ENCODE data around the gene TTC39C.
A peak's percentile ranks its signal among the peaks of the same experiment; 100 is the strongest.
"Not testable (repeated sequence)": the region's sequence is repeated elsewhere in the genome, so short reads cannot be mapped to it uniquely, and the experiment has no call there.

The TTC39C gene

DNA sequence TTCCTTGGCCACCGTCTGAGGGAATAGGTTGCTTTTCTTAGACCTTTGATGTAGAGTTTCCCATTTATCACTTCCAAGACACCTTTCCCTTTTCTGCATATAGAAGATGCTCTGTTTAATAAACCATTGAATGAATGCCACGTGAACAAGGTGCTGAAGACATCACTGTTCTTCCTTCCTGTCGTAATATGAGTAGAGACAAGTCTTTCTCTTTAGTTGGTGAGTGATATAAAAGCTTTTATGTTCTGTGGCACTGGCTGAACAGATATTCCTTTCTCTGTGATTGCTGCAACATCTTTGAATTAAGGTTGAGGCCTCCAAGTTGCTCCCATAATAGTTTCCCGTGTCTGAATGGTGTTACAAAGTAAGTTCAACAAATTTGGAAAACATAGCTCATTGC lies 38.7 kb downstream of the TTC39C start:
- no peak for DNase-seq (ENCODE audit: low spot score)

DNA sequence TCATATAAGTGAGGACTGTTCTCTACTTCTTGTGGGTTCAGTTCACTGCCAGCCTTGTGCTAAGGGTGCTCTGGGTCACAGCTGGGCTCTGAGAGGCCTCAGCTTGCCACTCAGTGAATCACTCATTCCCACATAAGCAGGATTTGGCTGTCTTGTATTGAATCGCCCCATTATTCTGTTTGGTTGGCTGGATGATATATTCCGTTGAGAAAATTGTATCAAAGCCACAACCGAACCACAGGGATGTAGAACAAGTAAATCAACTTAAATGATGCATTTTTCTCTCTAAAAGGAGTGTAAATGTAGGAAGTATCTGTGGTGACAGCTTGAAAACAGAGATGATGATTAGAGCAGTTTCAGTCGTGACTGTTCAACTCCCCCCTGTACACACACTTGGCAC lies 39.6 kb downstream of the TTC39C start:
- no peak for DNase-seq (ENCODE audit: low spot score)

DNA sequence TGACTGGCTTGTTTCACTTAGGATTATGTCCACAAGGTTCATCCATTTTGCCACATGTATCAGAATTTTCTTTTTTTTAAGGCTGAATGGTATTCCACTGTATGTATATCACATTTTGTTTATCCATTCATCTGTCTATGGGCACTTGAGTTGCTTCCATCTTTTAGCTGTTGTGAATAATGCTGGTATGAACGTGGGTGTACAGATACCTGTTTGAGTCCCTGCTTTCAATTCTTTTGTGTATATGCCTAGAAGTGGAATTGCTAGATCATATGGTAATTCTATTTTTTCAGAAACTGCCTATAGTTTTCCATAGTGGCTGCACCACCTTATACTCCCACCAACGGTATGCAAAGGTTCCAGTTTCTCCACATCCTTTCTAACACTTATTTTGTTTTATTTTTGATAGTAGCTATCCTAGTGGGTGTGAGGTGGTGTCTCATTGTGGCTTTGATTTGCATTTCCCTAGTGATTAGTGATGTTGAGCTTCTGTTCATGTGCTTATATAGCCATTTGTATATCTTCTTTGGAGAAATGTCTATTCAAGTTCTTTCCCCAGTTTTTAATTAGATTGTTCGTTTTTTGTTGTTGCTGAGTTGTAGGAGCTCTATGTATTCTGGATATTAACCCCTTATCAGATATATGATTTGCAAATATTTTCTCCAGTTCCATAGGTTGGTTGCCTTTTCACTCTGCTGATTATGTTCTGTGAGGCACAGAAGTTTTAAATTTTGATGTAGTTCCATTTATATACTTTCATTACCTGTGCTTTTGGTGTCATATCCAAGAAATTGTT lies 40.7 kb downstream of the TTC39C start:
- DNase-seq (ENCODE audit: low spot score), result no peak

DNA sequence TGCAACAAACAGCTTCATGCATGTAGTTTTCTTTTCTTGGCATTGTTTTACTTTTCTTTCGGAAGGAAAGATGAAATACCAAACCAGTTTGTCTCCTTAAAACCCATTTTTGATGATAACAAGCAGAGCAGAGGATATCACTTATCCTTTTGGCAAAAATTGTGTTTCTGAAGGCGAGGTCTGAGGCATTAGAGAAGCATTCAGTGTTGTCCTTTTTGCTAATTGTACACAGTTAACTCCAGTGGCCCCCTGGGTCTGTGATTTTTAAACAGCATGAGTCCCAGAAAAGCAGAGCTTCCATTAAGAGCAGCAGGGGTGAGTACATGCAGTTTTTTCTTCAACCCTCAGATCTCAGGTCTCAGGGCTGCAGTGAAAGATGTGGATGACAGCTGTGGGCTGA lies 41.3 kb downstream of the TTC39C start:
- DNase-seq (ENCODE audit: low spot score), result no peak

DNA sequence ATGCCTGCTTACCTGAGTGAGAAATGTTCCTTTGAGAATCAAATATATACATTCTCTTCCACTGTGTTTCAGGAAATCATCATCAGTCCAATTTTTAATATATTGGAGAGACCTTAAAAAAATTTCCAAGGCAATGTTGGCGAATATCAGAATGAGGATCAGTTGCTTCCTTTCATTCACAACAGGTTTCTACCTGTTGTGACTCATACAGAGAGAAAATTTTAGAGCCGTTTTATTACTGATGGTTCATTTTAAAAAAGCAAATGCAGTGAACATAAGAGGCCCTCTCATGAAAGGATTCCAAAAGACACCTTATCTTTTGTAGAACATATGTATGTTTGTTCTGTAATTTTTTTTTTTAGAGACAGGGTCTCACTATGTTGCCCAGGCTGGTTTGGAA lies 42.0 kb downstream of the TTC39C start:
- DNase-seq (ENCODE audit: low spot score), result no peak

DNA sequence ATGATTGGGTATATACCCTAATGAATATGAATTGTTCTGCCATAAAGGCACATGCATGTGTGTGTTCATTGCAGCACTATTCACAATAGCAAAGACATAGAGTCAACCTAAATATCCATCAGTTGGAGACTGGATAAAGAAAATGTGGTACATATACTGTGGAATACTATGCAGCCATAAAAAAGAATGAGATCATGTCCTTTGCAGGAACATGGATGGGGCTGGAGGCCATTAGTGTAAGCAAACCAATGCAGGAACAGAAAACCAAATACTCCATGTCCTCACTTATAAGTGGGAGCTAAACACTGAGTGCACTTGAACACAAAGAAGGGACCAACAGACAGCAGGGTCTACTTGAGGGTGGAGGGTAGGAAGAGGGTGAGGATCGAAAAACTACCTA lies 43.2 kb downstream of the TTC39C start:
- DNase-seq (ENCODE audit: low spot score), result no peak

DNA sequence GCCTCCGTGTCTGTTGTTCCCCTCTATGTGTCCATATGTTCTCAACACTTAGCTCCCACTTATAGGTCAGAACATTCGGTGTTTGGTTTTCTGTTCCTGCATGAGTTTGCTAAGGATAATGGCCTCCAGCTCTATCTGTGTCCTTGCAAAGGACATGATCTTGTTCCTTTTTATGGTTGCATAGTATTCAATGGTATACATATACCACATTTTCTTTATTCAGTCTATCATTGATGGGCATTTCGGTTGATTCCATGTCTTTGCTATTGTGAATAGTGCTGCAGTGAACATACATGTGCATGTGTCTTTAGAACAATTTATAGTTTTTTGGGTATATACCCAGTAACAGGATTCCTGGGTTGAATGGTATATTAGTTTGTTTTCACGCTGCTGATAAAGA lies 44.8 kb downstream of the TTC39C start:
- DNase-seq (ENCODE audit: low spot score), result not testable (repeated sequence)

DNA sequence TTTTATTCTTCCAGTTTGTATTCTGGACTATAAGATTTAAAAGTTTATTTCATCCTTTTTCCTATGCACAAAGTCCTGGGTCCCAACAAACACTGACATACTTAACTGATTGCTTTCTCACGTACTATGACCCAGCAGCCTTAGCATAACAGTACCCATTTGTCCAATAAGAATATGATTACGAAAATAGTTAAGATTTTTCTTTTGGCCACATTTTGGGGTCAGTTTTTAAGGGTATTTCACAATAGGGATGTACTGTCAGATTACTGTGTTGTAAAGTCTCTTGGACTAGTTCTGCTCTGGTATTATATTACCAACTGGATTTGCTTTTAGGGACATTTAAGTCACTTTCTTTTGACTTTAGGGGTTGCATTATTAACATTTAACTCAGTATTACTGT lies 46.1 kb downstream of the TTC39C start:
- DNase-seq (ENCODE audit: low spot score), result no peak

DNA sequence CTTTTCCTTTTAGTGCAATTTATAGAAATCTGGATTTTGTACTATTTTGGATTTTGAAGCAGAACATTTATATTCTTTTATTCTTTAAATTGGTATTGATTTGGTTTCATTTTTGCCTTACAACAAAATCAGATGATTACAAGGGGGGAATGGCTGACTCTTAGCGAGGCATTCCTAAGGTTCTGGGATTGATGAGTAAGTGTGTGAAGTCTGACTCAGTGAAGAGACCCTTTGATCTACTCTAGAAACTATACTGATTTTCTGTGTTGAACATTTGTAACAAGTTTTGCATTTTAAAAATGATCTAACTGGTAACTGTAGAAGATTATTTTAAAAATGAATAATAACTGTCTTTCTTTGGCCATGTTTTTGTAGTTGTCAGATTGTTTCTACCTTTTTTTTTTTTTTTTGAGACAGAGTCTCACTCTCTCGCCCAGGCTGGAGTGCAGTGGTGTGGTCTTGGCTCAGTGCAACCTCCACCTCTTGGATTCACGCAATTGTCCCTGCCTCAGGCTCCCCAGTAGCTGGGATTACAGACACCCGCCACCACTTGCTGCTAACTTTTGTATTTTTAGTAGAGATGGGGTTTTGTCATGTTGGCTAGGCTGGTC lies 48.7 kb downstream of the TTC39C start:
- DNase-seq (ENCODE audit: low spot score), result peak; percentile 44

DNA sequence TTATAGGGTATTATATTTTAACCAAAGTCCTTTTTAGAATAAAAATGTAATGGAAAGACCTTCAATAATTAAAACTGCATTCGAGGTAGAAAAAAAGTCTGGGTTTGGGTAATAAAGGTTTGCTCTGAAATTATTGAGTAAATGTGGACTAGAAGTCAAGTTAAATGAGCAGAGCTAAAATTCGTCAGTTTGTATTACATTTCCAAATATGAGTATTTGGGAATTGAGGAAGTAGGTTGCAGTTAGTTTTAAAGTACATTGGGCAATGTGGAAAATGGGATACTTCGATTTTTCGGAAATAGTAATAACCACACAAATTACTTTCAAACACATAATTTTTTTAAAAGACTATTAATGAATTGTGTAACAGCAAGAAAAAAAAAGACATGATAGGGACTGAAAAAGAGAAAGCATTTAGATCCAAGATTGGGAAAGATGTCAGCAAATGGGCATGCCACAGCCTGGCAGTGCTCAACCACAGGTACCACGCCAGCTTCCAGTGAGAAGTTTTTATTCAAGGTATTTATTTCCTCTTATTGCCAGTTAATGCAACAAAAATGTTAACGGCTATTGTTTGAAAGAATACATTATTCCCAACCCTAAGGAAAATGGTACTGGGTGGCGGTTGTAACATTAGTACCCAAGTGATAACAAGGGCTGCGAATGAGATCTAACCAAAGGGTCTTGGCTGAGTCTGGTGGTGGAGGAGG lies 50.0 kb downstream of the TTC39C start:
- DNase-seq (ENCODE audit: low spot score), result no peak

DNA sequence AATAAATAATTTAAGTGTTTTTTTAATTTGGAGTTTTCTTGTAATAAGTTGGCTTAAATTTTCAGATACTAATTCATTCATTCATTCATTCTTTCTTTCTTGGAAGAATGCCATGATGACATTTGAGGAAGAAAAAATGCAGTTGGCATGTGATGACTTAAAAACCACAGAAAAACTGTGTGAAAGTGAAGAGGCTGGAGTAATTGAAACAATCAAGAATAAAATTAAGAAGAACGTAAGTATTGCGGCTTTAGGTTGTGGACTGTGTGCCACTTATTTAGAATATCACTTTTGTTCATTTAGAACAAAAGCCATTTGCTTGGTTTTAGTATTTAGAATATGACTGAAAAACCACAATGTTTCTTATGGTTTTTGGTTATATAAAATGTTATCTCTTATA lies 51.4 kb downstream of the TTC39C start:
- no peak for DNase-seq (ENCODE audit: low spot score)

DNA sequence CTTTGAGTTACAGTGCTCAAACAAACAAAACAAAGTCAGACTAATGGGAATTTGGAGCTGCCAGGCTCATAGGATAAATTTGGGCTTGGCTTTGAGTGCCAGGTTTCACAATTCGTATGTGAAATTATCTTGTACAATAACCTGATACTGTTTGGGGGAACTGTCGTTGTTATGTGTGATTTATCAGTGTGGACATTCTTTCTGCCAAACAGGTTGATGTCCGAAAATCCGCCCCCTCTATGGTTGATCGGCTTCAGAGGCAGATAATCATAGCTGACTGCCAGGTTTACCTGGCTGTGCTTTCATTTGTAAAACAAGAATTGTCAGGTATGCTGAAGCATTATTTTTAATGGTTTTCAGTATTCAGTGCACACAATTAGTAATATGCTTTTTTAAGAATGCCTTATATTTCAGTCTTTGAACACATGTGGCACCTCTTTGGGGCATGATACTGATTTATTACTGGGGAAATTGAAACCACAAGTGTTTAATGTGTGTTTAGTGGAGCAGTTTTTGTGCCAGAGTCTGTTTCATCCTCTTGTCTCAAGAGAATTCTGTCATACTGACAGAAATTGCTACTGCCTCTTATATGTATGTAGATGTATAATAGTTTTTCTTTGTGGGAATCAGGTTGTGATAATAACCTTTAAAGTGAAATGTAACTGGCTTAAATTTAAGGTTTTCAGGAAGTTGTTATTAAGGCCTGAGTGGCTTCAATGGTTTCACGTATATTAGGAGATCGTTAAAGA lies 54.6 kb downstream of the TTC39C start:
- DNase-seq (ENCODE audit: low spot score), result no peak

DNA sequence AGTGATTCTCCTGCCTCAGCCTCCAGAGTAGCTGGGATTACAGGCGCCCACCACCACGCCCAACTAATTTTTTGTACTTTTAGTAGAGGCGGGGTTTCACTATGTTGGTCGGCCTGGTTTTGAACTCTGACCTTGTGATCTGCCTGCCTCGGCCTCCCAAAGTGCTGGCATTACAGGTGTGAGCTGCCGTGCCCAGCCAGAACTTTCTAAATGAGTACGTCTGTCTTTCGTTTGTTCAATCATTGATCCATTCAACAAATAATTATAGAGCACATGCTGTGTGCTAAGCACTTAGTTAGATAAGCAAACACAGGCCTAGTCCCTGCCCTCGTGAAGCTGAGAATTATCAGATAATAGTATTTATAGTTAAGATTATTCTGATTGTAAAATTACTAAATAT lies 56.5 kb downstream of the TTC39C start:
- no peak for DNase-seq (ENCODE audit: low spot score)

DNA sequence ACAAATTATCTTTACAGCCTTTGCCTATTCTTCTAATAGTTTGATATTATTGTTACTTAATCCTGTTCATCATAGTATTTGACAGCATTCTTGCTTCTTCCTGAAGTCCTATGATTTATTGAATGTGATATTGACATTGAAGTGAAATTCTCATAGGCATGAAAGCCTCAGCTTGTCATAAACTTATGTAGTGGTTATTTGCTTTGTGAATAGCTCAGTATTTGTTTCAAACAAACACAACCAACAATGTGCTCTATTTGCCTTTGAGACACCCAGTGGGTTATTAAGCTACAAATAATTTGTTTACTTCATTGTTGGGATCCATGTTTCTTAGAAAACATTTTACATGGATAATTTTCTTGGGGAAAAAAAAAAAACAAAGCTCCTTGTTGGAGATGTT lies 57.2 kb downstream of the TTC39C start:
- no peak for DNase-seq (ENCODE audit: low spot score)

DNA sequence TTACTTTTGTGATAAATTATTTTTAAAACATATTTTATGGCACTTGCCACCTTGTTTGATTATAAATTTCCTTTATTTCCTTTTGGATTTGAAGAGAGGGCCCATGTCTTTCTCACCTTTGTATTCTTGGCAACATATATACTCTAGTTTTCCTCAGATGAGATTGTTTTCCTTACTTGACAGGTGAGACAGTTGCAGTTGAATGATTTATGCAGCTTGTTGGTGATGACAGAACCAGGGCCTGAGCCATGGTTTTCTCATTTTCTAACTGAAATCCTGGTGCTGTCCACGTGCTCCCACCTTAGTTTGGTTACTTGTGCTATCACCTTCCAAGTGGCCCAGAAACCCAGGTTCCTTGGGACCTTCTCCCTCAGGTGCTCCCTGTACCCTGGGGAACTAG lies 58.2 kb downstream of the TTC39C start:
- no peak for DNase-seq (ENCODE audit: low spot score)

DNA sequence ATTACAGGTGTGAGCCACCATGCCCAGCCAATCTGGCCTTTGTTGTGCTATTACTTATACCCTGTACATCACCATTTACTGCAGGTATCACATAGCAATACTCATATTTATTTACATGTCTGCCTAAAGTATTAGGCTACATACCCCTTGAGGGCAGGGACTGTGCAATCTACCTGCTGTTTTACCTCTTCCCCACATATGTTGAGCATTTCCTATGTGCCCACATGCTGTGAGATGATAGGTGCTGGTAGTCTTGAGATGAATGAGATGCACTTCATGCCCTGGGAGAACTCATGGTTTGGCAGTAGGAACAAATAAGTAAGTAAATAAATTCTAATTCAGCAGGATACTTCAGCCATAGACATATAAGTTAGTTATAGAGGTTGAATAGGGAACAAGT lies 59.2 kb downstream of the TTC39C start:
- no peak for DNase-seq (ENCODE audit: low spot score)

DNA sequence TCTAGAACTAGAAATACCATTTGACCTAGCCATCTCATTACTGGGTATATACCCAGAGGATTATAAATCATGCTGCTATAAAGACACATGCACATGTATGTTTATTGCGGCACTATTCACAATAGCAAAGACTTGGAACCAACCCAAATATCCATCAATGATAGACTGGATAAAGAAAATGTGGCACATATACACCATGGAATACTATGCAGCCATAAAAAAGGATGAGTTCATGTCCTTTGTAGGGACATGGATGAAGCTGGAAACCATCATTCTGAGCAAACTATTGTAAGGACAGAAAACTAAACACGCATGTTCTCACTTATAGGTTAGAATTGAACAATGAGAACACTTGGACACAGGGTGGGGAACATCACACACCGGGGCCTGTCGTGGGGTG lies 60.2 kb downstream of the TTC39C start:
- DNase-seq (ENCODE audit: low spot score), result not testable (repeated sequence)

DNA sequence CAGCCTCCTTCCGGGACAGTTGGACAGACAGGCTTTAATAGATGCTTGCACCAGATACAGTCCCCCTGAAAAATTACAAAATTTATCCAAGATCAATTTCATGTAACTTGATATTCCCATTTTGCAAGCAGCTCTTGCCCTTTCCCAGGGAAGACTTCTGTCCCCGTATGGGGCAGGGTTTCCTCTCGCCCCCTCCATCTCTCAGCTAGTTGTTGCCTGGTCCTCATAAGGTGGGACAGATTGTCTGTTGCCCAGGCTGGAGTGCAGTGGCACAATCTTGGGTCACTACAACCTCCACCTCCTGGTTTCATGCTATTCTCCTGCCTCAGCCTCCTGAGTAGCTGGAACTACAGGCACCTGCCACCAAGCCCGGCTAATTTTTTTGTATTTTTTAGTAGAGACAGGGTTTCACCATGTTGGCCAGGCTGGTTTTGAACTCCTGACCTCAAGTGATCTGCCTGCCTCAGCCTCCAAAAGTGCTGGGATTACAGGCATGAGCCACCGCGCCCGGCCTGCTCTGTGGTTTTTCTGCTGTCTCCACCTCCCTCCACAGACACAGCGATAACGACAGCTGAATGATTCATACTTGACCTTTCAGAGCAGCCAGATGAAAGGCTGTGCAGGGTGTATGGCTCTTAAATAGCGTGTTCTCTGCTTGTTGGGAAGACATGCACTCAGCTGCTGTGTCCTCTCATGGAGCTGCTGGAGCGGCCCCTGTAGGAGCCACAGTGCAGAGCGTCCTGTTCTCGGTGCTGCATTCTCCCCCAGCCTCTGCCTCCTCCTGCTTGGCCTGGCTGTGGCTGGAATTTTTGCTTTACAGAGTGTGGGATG lies 61.4 kb downstream of the TTC39C start:
- DNase-seq (ENCODE audit: low spot score), result peak; percentile 76

DNA sequence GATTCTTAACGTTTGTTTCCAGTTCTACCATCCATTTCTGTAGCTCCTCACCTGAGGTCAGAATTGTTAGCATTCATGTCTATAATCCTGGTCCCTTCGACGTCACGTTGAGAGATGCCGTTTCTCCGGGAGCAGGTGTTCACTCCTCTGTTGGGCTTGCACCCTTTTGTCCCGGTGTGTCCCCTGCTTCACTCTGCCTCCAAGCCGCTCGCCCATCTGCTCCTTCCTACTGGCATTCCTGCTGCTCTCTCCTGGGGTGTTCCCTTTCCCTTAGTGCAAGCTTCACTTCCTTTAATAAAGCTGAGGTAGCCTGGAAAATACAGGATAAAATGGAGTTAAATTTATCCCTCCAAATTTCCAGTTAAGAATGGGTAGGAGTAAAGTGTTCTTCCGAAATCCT lies 62.4 kb downstream of the TTC39C start:
- DNase-seq (ENCODE audit: low spot score), result no peak

DNA sequence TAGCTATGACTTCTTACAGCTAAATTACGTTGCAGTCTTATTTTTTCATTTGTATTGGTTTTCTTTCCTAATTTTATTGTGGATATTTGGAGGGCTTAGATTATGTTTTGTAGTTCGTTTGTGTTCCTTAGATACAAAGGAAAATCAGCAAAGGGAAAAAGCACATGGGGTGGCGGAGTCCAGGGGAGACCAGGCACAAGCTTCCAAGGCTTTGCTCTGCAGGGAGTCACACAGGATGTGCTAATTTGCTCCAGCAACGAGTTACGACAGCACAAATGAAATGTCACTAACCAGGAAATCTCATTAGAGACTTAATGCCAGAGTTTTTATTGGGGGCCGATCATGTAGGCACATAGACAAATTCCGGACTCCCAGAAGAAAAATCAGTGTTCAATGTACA lies 63.8 kb downstream of the TTC39C start:
- no peak for DNase-seq (ENCODE audit: low spot score)

DNA sequence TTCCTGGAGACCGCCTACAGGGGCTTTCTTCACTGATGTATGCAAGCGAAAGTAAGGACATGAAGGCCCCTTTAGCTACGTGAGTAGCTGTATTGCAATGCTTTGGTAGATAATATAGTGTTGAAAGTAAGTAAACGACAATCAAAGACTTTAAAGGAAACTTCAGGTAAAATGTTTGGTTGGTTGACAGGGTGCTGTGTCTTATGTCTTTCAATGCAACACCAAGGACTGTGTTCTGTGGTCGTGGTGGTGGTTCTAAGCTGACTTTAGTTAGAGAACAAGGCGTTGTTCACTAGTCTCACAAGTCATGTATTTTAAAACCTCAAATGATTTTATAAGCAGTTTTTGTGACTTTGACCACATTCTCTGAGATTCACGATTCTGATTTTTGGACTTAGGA lies 66.3 kb downstream of the TTC39C start:
- DNase-seq (ENCODE audit: low spot score), result no peak

DNA sequence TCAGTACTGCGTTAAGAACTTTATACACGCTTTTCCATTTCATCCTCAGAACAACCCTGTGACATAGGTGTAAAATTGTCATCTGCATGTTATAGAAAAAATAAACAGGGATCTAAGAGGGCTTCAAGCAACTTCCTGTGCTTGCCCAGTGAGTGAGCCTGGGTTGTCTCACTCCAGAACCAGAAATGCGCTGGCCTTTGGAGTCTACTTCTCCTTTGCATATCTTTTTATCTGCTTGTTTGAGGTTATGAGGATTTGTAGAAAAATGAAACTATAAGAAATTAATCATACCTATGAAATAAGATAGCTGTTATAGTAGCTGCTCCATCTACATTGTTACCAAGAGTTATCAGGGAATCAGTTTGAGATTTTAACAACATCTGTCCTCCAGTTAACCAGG lies 69.0 kb downstream of the TTC39C start:
- DNase-seq (ENCODE audit: low spot score), result no peak
